Measurements from ENCODE around the gene KCND3.

- TF ChIP-seq POLR2A (IDR thresholded peaks at IDR 0.05; ENCODE audit: low read depth, low read length) (no peak), TAF1 (IDR thresholded peaks at IDR 0.05; ENCODE audit: borderline replicate concordance, low read depth, low read length) (no peak)
Observed at GRCh38 chr1:111982428-111982827, 7.0 kb downstream of the KCND3 start.

Measured in GM12892 (cell line).